Neutrophil (primary cell): ENCODE measurements around the gene CDH13.

Experiments
- H3K27ac ChIP-seq: fragments of 200-600 bp; sonication (generic); 2 replicates; pipeline ENCODE4 v1.5.1; 2016; ENCODE audit warnings: mild to moderate bottlenecking, moderate library complexity
- H3K27me3 ChIP-seq: fragments of 200-600 bp; sonication (generic); 2 replicates; pipeline ENCODE4 v1.6.0; 2016; ENCODE audit warnings: mild to moderate bottlenecking
- H3K36me3 ChIP-seq: fragments of 200-600 bp; sonication (generic); 2 replicates; pipeline ENCODE4 v1.5.1; 2017
- H3K4me1 ChIP-seq, 2 experiments: fragments of 200-600 bp in 1 of 2; sonication (generic) in 1 of 2; 1 replicate in 1 of 2; 2 replicates in 1 of 2; pipeline versions ENCODE4 v1.5.1 to v1.6.1; 2013 to 2016; ENCODE audit warnings: low read depth in 1 of 2, low read length in 1 of 2, mild to moderate bottlenecking in 1 of 2, moderate library complexity in 1 of 2; ENCODE audit not compliant: control insufficient read depth in 1 of 2, insufficient read depth in 1 of 2
- H3K4me3 ChIP-seq, 2 experiments: fragments of 200-600 bp in 1 of 2; sonication (generic) in 1 of 2; 1 replicate in 1 of 2; 2 replicates in 1 of 2; pipeline ENCODE4 v1.5.1; 2013 to 2016; ENCODE audit warnings: low read depth in 1 of 2, low read length in 1 of 2, mild to moderate bottlenecking in 1 of 2, moderate library complexity in 1 of 2
- H3K9me3 ChIP-seq: fragments of 200-600 bp; sonication (generic); 2 replicates; pipeline ENCODE4 v1.5.1; 2016
- CTCF ChIP-seq: fragments of 200-600 bp; sonication (generic); IDR thresholded peaks from 2 replicates; pipeline ENCODE4 v1.5.1; 2016; ENCODE audit warnings: antibody characterized with exemption

CDH13 gene

DNA sequence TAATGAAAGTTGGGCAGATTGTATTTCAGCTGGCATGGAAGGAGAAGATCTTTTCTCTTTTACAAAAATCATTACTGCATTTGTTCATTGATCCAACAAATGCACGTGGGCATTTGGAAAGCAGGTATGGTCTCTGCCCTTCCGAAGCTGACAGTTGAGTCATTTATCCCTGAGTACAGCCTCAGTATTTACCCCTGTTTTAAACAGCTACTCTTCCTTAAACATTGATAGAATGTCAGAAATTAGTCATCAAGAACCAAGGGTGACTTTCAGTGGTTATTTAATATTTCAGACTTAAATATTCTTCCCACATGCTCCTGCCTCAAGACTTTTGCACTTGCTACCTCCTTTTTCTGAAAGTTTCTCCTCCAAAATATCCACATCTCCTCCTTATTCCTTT, 954.3 kb downstream of the CDH13 start:
- Histone ChIP-seq H3K36me3 (no peaks in the 10 kb centered on the region), H3K9me3 (no peaks in the 10 kb centered on the region), H3K27ac (no peak overlapping the region), H3K27me3 (no peaks in the 10 kb centered on the region), H3K4me1 (no peaks in the 10 kb centered on the region), H3K4me3 (no peak overlapping the region)
- no peak for TF ChIP-seq CTCF

DNA sequence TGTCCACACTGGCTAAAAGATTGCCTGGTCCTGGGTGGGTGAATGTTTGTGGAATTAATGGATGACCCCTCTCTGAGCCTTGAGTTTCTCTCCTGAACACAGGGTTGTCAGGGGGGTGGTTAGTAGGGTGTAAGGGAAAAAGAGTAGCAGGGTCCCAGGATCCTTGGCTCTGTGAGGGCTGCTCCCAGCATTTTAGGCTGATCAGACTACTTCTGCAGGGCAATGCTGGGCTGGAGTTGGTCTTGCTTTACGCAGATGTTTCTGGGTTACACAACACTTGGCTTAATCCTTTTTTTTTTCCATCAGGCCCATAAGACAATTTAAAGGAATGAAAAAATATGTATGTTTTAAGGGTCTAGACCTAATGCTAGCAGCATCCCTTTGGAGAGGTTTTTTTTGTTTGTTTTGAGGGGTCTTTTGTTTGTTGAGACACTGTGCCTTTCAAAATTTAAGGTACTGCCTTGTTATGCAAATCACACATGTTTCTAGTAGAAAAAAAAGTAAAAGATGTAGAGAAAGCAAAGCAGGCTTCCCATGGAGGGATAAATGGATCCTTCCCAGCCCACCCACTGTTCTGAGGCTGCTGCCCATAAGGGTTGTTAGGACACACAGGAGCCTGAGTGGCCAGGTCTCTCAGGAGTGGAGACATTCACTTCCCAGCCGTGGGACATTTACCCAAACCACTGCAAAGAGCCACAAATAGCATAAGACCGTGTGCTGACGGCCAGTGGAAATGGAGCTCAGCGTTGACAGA, 955.4 kb downstream of the CDH13 start:
- H3K4me3 ChIP-seq: no peak overlapping the region
- H3K4me1 ChIP-seq: no peaks in the 10 kb centered on the region
- H3K36me3 ChIP-seq: no peaks in the 10 kb centered on the region
- H3K9me3 ChIP-seq: no peaks in the 10 kb centered on the region
- H3K27ac ChIP-seq: no peak overlapping the region
- H3K27me3 ChIP-seq: no peaks in the 10 kb centered on the region
- TF ChIP-seq CTCF: no peak

- H3K36me3 ChIP-seq: no peaks in the 10 kb centered on the region
- no peak overlapping the region for H3K4me3 ChIP-seq
- no peaks in the 10 kb centered on the region for H3K9me3 ChIP-seq
- no peaks in the 10 kb centered on the region for H3K27me3 ChIP-seq
- no peak for TF ChIP-seq CTCF
- no peak overlapping the region for H3K27ac ChIP-seq
- no peaks in the 10 kb centered on the region for H3K4me1 ChIP-seq
Observed at GRCh38 chr16:83586036-83586435, 959.3 kb downstream of the CDH13 start.

- no peaks in the 10 kb centered on the region for H3K27me3 ChIP-seq
- no peaks in the 10 kb centered on the region for H3K36me3 ChIP-seq
- no peak overlapping the region for H3K4me3 ChIP-seq
- TF ChIP-seq CTCF: no peak
- H3K4me1 ChIP-seq: no peaks in the 10 kb centered on the region
- H3K9me3 ChIP-seq: no peaks in the 10 kb centered on the region
- no peak overlapping the region for H3K27ac ChIP-seq
Observed at GRCh38 chr16:83586461-83587200, 959.9 kb downstream of the CDH13 start.

GRCh38 chr16:83587201-83587600, 960.4 kb downstream of the CDH13 start:
- H3K4me3 ChIP-seq: no peak overlapping the region
- no peak for TF ChIP-seq CTCF
- no peaks in the 10 kb centered on the region for H3K27me3 ChIP-seq

More at GRCh38 chr16:83587201-83587600, 960.4 kb downstream of the CDH13 start:
- H3K36me3 ChIP-seq: no peaks in the 10 kb centered on the region
- no peaks in the 10 kb centered on the region for H3K4me1 ChIP-seq
- H3K9me3 ChIP-seq: no peaks in the 10 kb centered on the region
- H3K27ac ChIP-seq: no peak overlapping the region
